Peyer's patch (tissue), 4 donors: ENCODE results near the gene APOA4. TPM values are rescaled to one million over a fixed set of nuclear protein-coding genes. Genes with fewer than 3 reads are reported as not detected.

ENCODE experiments used
- DNase-seq, 3 donors: peaks; one replicate each; pipeline ENCODE4 v3.0.0-alpha.2; 2017 to 2019
- H3K27ac ChIP-seq, 4 donors: fragments of 200-600 bp; sonication (generic); one replicate each; pipeline ENCODE4 v1.5.1; 2016 to 2019
- H3K27me3 ChIP-seq, 2 donors: fragments of 200-600 bp; sonication (generic); one replicate each; pipeline ENCODE4 v1.5.1; 2019
- H3K36me3 ChIP-seq, 3 donors: fragments of 200-600 bp; sonication (generic); one replicate each; pipeline ENCODE4 v1.5.1; 2016 to 2019
- H3K4me1 ChIP-seq, 4 donors: fragments of 200-600 bp; sonication (generic); one replicate each; pipeline ENCODE4 v1.5.1; 2016 to 2019
- H3K4me3 ChIP-seq, 4 donors: fragments of 200-600 bp; sonication (generic); 1 replicate in 3 of 4; 2 replicates in 1 of 4; pipeline ENCODE4 v1.5.1; 2016 to 2019; ENCODE audit warnings: mild to moderate bottlenecking in 1 of 4
- H3K9me3 ChIP-seq, 4 donors: fragments of 200-600 bp; sonication (generic); one replicate each; pipeline ENCODE4 v1.5.1; 2016 to 2019; ENCODE audit warnings: mild to moderate bottlenecking in 1 of 4
- CTCF ChIP-seq, 6 experiments: fragments of 450-650 bp in 4 of 6; fragments of 200-600 bp in 2 of 6; sonication (generic) in 1 of 6; IDR thresholded peaks; one replicate each; pipeline ENCODE4 v1.5.1; 2017 to 2019; ENCODE audit warnings: antibody characterized with exemption in 6 of 6, mild to moderate bottlenecking in 3 of 6, moderate library complexity in 1 of 6
- POLR2A ChIP-seq, 2 donors: fragments of 450-650 bp; IDR thresholded peaks; one replicate each; pipeline ENCODE4 v1.5.1; 2017; ENCODE audit warnings: antibody characterized with exemption in 2 of 2, mild to moderate bottlenecking in 2 of 2, moderate library complexity in 2 of 2
- total RNA-seq, 4 donors: library from RNA; depleted of rRNA; stranded (reverse); fragments of >200 nt; gene quantifications; one replicate each; pipeline ENCODE4 v1.1.0, GENCODE V29; 2016

The APOA4 gene
- total RNA-seq, 4 donors from 2014 or later = 107 to 10,211 (median 6,146) TPM

GRCh38 chr11:116794851-116795250, 28.3 kb downstream of the APOA4 start:
- Histone ChIP-seq H3K4me3 (no peak overlapping the region), H3K4me1 (peaks cover 0 to 6% (median 0%) of the 10 kb centered on the region in 4 donors), H3K27ac (no peak overlapping the region), H3K27me3 (no peaks in the 10 kb centered on the region), H3K36me3 (no peaks in the 10 kb centered on the region), H3K9me3 (no peaks in the 10 kb centered on the region)
- TF ChIP-seq POLR2A (IDR thresholded peaks at IDR 0.05) (no peak), CTCF (IDR thresholded peaks at IDR 0.05) (no peak)
- no peak for DNase-seq

GRCh38 chr11:116793772-116794097, 29.4 kb downstream of the APOA4 start:
- H3K4me1 ChIP-seq = peaks cover 0 to 6% (median 0%) of the 10 kb centered on the region in 4 donors
- no peak overlapping the region for H3K4me3 ChIP-seq
- no peak for TF ChIP-seq CTCF (IDR thresholded peaks at IDR 0.05)
- TF ChIP-seq POLR2A (IDR thresholded peaks at IDR 0.05) = no peak
- no peaks in the 10 kb centered on the region for H3K36me3 ChIP-seq
- no peak overlapping the region for H3K27ac ChIP-seq
- no peaks in the 10 kb centered on the region for H3K9me3 ChIP-seq
- no peaks in the 10 kb centered on the region for H3K27me3 ChIP-seq
- DNase-seq = no peak

GRCh38 chr11:116792869-116793771, 30.0 kb downstream of the APOA4 start:
- DNase-seq = no peak
- no peaks in the 10 kb centered on the region for H3K27me3 ChIP-seq
- TF ChIP-seq POLR2A (IDR thresholded peaks at IDR 0.05) (no peak), CTCF (IDR thresholded peaks at IDR 0.05) (no peak)
- no peaks in the 10 kb centered on the region for H3K36me3 ChIP-seq
- H3K27ac ChIP-seq = no peak overlapping the region
- H3K4me1 ChIP-seq = peaks cover 0 to 6% (median 3%) of the 10 kb centered on the region in 4 donors
- H3K9me3 ChIP-seq = no peaks in the 10 kb centered on the region
- H3K4me3 ChIP-seq = no peak overlapping the region

- H3K36me3 ChIP-seq = no peaks in the 10 kb centered on the region
- DNase-seq = no peak
- no peak overlapping the region for H3K4me3 ChIP-seq
- H3K27ac ChIP-seq = no peak overlapping the region
- no peaks in the 10 kb centered on the region for H3K27me3 ChIP-seq
- no peak for TF ChIP-seq CTCF (IDR thresholded peaks at IDR 0.05)
- TF ChIP-seq POLR2A (IDR thresholded peaks at IDR 0.05) = no peak
- peaks cover 0 to 6% (median 4%) of the 10 kb centered on the region in 4 donors for H3K4me1 ChIP-seq
- H3K9me3 ChIP-seq = no peaks in the 10 kb centered on the region
These were observed 30.8 kb downstream of the APOA4 start for GRCh38 chr11:116792144-116792868.

GRCh38 chr11:116791813-116792143, 31.3 kb downstream of the APOA4 start, which contains the start of gene APOA5:
Gene APOA5 (minus strand): TSS chr11:116791879. CDS start chr11:116791860, 19 bp downstream.
- no peaks in the 10 kb centered on the region for H3K36me3 ChIP-seq
- TF ChIP-seq CTCF (IDR thresholded peaks at IDR 0.05) = no peak
- no peak for TF ChIP-seq POLR2A (IDR thresholded peaks at IDR 0.05)
- no peaks in the 10 kb centered on the region for H3K27me3 ChIP-seq
- peaks cover 0 to 11% (median 5%) of the 10 kb centered on the region in 4 donors for H3K4me1 ChIP-seq
- H3K4me3 ChIP-seq = peak within 1 kb of the TSS in 3 of 4 donors; percentile 13 to 36 (median 15)
- no peak for DNase-seq
- no peaks in the 10 kb centered on the region for H3K9me3 ChIP-seq
- no peak within 1 kb of the TSS for H3K27ac ChIP-seq
